Fibroblast of peridontal ligament (primary cell): Measurements from ENCODE around the gene EGLN2.
"Not testable (repeated sequence)": the region's sequence is repeated elsewhere in the genome, so short reads cannot be mapped to it uniquely, and the experiment has no call there.

Source experiments
- DNase-seq: peaks from one replicate; pipeline ENCODE4 v3.0.0-alpha.2; 2010; ENCODE audit errors: extremely low read depth

EGLN2 gene

GRCh38 chr19:40846722-40847121 is 47.7 kb downstream of the EGLN2 start:
- not testable (repeated sequence) for DNase-seq

- DNase-seq, result not testable (repeated sequence)
Measured at GRCh38 chr19:40850277-40850676, 51.3 kb downstream of the EGLN2 start, which contains the start of gene CYP2A6. CYP2A6 (minus strand) TSS chr19:40850447; CDS start chr19:40850426, 21 bp downstream.

GRCh38 chr19:40852467-40853152 is 53.6 kb downstream of the EGLN2 start:
- not testable (repeated sequence) for DNase-seq
